Hematopoietic multipotent progenitor cell treated with erythropoietin and hydrocortisone succinate and interleukin-3 and kit ligand, for 15 days (in vitro differentiated cells): ENCODE measurements around the gene SMIM5.

Experiments
- DNase-seq: peaks from one replicate; pipeline ENCODE4 v3.0.0-alpha.2; 2015; ENCODE audit warnings: low spot score

Gene SMIM5

GRCh38 chr17:75640556-75641119 is 7.4 kb downstream of the SMIM5 start:
- no peak for DNase-seq

- DNase-seq = no peak
Measured at GRCh38 chr17:75641343-75641742, 8.1 kb downstream of the SMIM5 start.

GRCh38 chr17:75642182-75642783 is 9.0 kb downstream of the SMIM5 start:
- DNase-seq = no peak

- peak; percentile 87 for DNase-seq
Measured at GRCh38 chr17:75642784-75643642, 9.8 kb downstream of the SMIM5 start.

DNA sequence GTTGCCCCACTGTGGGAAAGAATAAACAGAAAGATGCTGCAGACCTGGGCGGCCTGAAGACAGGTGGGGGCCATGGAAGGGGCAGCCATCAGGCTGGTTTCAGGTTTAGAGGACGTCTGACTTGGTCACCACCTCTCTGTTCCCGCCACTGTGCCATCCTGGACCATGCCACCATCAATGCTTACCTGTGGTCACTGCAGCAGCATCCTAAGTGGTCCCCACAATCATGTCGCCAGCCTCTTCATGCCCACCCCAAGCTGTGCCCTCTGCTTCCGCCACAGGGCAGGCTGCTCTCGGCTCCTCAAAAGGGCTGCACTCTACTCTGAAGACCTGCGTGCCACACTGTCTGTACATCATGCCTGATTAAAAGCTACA is 10.4 kb downstream of the SMIM5 start:
- no peak for DNase-seq

DNA sequence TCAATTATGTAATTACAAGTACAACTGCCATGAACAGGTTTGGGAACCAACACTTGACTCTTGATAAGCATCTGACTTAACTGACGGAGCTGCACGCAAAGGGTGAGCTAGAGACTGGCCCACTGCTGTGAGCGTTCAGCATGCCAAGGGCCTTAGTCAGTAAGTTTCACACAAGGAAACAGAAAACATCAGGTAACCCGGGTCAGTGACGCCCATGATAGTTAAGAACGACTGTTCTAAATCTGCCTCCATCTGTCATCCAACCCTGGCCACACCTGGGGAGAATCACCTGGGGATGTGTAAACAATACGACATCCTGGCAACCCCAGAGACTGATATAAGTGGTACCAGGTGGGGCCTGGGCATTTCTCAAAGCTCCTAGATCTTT is 12.3 kb downstream of the SMIM5 start:
- DNase-seq = peak; percentile 45

DNA sequence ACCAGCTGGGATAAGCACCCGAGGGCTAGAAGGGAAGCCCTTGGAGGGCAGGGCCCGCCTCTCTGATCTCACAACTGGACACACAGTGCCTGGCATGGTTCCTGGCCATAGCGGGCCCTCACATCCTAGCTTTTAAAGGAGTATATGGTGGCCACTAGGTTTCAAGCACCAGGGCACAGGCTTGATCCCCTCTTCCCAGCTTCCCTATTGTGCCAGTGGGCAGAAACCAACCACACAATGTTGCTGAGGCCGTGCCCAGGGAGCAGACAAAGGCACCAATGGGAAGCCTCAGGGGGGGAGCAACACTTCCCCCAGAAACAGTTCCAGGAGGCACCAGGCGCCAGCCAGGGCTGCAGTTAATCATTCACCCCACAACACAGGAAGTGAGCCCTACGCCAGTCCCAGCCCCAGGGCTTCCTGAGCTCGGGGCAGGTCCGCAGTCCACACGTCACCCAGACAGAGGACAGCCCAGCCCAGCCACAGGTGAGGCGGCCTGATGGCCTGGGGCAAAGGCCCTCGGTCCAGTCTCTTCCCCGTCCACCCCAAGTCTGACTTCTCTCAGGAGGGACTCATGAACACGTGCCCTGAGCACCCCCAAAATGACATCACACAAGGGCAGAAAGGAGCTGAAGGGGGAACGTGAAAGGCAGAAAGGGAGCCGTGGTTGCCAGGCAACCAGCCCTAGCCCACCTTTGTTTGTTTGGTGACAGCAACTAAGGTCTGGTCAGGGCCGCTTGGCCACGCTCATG is 12.8 kb downstream of the SMIM5 start:
- no peak for DNase-seq

- no peak for DNase-seq
Measured at GRCh38 chr17:75646638-75646992, 13.4 kb downstream of the SMIM5 start.

DNA sequence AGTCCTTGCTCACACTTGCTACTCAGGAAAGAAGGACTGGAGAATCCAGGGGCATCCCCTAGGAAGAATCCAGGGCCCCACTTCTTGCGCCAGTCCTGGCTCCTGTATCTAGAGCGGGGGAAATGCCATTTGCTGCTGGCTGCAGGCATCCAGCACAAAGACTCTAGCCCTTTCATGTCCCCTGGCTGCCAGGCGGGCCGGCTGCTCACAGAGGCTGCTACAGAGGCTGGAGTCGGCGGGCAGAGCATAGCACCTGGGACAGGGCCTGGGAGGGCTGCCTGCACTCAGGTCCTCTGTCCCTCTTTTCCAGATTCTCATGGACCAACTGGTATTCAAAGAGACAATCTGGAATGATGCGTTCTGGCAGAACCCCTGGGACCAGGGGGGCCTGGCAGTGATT is 13.8 kb downstream of the SMIM5 start:
- no peak for DNase-seq

DNA sequence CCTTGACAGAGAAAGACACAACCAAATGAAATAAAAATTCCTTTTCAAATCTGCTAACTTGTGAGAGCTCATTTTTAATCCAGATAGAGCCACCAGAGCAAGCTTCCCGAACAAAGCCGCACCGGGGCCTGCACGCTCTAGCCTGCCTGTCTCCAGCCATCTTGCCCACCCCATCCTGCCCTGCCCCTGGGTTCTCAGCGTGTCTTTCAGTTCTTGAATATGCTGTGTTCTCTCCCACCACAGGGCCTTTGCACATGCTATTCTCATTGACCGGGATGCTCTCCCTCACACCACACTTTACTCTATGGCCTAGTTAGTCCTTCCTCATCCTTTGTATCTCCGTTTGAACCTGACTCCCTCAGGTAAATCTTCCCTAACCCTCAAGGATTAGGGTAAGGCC is 14.7 kb downstream of the SMIM5 start:
- DNase-seq = no peak

GRCh38 chr17:75649687-75650086 is 16.5 kb downstream of the SMIM5 start:
- no peak for DNase-seq

DNA sequence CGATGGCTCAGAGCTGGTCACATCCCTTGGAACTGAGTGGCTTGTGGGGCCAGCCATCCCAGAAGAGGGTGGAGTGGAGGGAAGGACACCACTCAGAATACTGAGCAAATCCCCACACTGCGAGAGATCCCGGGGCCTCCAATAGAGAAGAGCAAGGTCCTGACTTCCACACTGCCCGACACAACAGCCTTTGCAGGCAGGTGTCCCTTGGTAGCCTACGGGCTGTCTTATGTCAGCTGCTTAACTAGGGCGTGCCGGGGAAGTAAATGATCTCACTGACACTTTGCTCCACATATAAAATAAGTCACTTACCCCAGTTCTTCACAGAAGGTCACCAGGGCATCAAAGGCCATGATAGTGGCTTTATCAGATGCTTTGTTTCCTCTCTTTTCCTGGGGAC is 17.6 kb downstream of the SMIM5 start:
- DNase-seq = no peak

DNA sequence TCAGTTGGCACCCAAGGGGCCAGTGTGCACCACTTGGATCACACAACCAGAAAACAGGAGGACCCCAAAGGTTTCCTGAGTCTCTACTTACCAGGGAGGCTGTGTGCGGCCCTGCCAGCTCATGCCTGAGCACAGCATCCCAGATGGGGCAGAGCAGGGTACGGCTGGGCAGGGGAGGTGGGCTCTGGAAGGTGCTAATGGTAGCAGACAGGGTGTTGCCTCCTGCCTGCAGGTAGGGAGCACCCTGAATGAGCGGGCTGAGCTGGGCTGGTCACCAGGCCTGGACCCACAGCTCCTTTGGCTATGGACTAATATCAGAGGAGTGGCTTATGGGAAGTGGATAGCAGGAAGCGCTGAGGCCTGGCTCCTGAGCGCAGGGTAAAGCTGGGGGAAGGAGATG is 19.1 kb downstream of the SMIM5 start:
- no peak for DNase-seq

- DNase-seq = peak; percentile 76
Measured at GRCh38 chr17:75652934-75653549, 19.8 kb downstream of the SMIM5 start.

- no peak for DNase-seq
Measured at GRCh38 chr17:75654176-75654575, 20.9 kb downstream of the SMIM5 start.

- no peak for DNase-seq
Measured at GRCh38 chr17:75658237-75658636, 25.0 kb downstream of the SMIM5 start.

DNA sequence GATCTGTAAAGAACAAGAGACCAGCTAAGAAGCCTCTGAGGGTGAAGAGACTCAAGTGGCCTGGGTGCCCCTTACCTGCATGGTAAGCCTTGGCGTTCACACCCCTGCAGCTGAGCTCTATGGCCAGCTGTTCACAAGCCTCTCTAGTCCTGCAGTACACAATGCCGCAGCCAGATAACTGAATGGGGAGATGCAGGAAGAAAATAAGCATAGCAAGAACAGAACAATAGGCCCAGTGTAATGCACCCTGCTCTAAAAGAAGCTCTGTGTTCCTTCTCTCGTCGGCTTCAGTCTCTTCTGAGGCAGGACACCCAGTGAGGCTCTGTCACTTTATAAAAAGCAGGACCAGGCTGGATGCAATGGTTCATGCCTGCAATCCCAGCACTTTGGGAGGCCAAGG is 28.3 kb downstream of the SMIM5 start:
- no peak for DNase-seq

DNA sequence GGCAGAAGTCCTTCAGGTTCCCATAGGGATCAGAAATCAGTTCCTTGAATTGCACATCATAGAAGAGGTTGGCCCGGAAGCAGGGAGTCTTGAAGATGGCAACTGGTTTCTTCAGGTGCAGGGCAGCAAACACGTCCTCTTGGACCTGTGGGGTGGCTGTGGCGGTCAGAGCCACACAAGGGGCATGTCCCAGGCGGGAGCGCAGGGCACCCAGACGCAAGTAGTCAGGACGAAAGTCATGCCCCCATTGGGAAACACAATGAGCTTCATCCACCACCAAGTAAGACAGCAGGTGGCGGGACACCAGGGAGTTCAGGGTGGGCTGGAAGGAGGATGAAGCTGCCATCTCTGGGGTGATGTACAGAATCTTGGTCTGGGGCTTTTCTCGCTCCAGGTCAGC is 29.3 kb downstream of the SMIM5 start:
- DNase-seq = no peak

- no peak for DNase-seq
Measured at GRCh38 chr17:75664099-75664549, 30.9 kb downstream of the SMIM5 start.

DNA sequence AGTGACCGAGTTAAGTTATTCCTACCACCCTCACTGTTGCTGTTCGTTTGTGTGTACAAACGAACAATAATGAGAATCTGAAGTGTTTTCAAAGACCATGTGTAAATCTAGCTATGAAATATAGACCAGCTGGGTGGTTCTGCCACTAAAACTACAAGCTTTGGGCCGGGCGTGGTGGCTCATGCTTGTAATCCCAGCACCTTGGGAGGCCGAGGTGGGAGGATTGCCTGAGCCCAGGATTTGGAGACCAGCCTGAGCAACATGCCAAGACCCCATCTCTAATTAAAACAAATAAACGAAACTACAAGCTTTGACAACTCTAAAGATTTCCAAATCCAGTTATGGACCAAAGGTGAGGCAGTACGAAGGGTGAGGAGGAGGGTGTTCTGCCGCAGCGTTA is 32.7 kb downstream of the SMIM5 start:
- DNase-seq = no peak

- DNase-seq = peak; percentile 99
Measured at GRCh38 chr17:75666959-75667790, 33.9 kb downstream of the SMIM5 start, which contains the start of the genes RECQL5 and SAP30BP. Gene RECQL5 (minus strand): TSS chr17:75667154. CDS start chr17:75666557, 597 bp downstream. Gene SAP30BP (plus strand): TSS chr17:75667338. CDS start chr17:75667373, 35 bp downstream.
